Jurkat, Clone E6-1 (cell line): ENCODE results near the gene TLCD3B.

ENCODE experiments used
- DNase-seq: peaks from one replicate; pipeline ENCODE4 v3.0.0-alpha.2; 2011; ENCODE audit warnings: low read depth, low spot score
- H3K4me3 ChIP-seq: 2 replicates; pipeline ENCODE4 v1.5.1; 2011; ENCODE audit warnings: mild to moderate bottlenecking, low read length, control low read depth, moderate library complexity

TLCD3B gene

DNA sequence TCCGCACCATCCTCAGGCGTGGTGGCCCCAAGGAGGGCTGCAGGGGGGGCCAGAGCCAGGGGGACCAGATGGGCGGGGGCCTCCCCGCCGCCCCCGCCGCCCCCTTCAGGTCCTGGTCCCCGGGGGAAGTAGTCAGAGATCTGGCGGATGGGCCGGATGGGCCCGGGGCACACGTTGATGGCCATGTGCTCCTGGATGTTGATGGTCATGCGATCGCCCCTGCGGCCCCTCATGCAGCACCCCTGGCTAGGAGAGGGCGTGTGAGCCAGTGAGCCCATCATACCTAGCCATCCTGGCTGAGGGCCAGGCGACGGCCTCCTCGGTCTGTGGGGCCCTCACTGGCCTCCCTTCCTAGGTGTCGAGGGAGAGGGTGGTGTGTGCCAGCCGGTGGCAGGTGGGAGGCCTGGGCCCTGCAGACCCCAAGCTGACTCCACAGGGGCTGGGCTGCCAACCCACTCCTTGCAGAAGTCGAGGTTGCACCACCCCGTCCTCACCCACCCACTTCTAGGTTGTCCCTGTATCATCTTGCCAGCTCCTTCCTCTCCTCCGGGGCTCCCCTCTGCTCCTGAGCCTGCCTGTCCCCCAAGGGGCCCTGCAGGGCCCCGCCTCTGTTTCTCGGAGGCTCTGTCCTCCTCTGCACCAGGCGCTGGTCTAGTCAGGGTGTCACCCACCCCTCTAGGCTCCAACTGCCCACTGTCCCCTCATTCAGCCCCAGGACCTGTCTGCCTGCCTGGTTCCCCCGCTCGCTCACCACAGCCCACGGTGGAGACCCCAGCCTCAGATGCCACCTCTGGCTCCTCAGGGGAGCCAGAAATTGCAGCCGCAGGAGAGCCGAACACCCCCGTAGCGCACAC is 20.9 kb downstream of the TLCD3B start:
- no peak for DNase-seq
- H3K4me3 ChIP-seq = peak overlapping the region; percentile 59

DNA sequence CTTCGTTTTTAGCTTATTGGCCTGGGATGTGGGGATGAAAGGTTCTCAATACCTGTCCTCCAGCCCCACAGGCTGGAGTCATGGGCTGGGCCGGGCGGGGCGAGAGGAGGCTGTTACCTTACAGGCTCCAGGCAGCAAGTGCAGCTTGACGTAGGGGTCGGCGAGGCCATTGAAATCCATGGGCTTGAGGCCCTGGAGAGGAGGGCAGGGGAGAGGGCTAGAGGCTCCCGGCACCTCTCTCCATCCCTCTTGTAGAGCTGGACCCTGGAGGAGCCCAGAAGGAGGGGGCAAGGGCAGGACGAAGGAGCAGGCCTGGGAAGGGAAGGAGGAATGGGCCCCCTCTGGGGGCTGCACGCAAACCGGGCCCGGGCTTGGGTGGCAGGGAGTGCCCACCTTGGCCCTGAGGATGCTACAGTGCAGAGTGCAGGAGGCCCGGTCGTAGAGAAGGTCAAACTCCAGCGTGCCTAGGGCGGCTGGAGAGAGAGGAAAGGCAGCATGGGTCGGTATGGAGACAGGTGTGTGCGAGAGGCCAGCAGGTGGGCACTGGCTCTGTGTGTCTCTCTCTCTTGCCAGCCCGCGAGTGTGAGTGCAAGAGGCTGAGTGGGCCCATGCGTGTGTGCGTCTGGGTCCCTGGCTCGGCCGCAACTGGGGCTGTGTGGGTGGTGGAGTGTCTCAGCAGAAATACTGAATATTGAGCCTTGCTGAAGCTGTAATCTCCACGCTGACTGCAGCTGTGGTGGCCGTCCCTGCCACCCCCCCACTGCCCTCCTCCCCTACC is 21.8 kb downstream of the TLCD3B start:
- H3K4me3 ChIP-seq = no peak overlapping the region
- no peak for DNase-seq

DNA sequence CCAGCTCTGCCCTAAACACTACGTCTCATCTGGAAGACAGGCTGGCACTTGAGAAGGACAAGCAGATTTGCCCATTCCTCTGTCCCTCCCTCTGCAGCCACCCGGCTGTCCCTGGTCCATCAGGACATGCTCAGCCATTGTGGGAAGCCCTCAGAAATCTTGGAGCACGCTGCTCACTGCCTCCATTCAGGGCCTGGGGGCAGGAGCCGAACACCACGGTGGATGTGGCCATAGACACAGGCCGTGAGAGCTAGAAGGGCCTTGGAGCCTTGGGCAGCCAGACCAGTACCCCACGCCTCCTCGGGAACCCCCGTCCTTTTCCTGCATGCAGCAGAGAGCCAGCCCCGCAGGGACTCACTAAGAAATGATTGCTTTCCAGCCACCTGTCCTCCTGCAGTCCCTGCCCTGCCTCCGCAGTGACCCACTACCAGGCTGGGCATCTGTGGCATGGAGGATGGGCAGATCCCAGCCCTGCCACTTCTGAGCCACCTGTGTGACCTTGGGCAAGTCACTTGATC is 23.6 kb downstream of the TLCD3B start:
- no peak overlapping the region for H3K4me3 ChIP-seq
- DNase-seq = no peak

DNA sequence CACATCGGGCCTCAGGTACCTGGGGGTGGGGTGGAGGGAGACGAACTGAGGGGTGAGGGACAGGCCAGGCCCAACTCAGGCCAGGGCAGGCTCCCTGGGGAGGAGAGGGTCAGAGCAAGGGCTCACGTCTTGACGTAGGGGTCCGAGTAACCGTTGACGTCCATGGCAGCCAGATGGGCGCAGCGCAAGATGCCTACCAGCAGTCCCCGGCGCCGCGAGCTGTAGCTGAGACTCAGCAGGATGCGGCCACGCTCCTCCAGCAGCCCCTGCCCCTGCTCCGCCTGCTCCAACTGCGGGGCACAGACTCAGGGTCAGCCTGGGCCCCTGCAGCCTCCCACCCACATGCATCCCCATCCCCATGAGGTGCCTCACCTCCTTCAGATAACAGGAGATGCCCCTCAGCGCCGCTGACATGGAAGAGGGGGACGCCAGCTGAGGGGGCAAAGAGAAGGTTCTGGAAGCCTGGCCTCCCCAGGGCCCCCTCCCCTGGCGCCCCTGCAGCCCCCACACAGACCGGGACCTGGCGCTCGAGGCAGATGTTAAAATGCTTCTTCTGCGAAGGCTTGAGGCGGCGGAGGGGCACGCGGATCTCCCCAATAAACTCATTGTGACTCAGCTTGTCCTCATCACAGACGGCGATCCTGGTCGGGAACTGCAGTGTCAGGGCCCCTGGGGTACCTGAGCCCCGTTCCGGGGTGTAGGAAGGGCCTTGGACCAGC is 24.3 kb downstream of the TLCD3B start:
- H3K4me3 ChIP-seq = no peak overlapping the region
- no peak for DNase-seq

DNA sequence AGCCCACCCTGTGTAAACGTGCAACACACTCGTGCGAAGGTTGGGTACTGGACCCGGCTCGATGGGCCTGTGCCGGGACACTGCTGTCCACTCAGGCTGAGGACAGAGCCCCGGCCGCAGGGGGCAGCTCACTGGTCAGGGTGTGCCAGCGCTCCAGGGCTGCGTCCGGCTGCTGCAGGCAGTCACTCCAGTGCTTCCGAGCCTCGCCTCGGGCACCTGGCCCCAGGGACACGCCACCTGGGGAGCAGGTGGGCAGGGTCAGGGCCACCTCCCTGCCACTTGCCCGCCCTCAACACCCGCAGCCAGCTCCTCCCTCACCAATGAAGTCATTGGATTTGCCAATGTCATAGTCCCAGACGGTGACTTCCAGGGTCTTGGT is 25.0 kb downstream of the TLCD3B start:
- no peak for DNase-seq
- H3K4me3 ChIP-seq = no peak overlapping the region

DNA sequence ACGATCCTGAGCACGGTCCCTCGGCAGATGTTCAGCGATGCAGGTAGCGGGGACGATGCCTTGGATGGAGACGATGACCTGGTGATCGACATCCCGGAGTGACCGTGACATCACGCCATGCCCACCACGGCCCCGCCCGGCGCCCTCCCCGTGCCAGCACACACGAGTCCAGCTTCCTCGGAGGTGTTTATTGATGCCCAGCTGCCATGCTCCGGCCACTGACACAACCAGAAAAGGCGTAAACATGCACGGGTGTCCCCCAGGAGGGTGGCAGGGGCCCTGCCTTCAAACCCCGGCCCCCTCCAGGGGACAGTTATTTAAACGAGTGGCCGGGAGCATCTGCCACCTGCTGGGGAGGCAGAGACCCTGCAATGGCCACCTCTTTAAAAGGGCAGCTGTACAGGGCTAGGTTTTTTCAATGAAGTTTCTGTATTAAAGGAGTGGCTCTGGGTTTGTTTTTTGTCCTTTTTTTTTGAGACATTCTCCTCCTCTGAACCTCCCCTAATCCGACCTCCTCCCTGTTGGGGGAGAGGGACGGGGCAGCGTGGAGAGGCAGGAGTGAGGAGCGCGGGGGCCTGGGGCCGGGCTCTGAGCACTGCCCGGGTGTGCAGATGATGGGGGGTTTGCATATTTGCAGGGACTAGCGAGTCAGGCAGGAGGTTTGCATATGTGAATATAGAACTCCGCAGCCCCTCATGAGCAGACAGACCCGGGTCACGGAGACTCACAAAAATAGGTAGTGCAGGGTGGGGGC is 25.6 kb downstream of the TLCD3B start:
- no peak overlapping the region for H3K4me3 ChIP-seq
- peak; percentile 35 for DNase-seq

DNA sequence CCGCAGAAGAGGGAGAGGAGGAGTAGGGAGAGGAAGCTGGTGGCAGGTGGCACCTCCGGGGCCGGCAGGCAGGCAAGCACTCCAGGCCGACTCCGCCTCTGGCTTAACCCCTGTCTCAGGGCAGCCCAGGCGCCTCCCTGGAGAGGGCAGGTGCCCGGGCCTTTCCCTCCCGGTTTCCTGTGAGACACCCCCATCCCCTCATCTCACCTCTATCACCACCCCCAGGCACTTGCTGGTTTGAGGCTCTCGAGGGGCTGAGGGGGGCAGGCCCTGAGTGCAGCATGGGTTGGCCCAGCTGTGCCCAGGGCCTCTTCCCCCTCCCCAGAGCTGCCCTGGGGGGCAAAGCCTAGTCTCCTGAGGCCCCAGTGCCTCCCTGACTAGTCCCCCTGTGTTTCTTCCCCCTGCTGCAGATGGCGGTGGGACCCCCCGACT is 26.2 kb downstream of the TLCD3B start:
- H3K4me3 ChIP-seq = no peak overlapping the region
- DNase-seq = peak; percentile 42

DNA sequence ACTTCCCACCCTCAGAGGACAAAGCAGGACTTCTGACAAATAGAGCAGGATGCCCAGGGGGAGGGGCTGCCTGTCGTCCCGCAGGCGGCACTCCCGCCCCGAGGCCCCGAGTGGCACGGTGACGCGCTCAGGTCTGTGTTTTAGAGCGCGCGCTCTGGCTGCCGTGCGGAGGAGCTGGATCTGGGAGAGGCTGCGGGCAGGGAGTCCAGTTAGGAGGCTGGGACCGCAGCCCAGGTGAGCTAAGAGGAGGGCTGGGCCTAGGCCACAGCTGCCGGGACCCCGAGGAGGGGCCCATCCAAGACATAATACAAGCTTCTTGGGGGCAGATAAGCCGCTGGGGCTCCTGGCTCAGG is 26.7 kb downstream of the TLCD3B start:
- no peak overlapping the region for H3K4me3 ChIP-seq
- no peak for DNase-seq

DNA sequence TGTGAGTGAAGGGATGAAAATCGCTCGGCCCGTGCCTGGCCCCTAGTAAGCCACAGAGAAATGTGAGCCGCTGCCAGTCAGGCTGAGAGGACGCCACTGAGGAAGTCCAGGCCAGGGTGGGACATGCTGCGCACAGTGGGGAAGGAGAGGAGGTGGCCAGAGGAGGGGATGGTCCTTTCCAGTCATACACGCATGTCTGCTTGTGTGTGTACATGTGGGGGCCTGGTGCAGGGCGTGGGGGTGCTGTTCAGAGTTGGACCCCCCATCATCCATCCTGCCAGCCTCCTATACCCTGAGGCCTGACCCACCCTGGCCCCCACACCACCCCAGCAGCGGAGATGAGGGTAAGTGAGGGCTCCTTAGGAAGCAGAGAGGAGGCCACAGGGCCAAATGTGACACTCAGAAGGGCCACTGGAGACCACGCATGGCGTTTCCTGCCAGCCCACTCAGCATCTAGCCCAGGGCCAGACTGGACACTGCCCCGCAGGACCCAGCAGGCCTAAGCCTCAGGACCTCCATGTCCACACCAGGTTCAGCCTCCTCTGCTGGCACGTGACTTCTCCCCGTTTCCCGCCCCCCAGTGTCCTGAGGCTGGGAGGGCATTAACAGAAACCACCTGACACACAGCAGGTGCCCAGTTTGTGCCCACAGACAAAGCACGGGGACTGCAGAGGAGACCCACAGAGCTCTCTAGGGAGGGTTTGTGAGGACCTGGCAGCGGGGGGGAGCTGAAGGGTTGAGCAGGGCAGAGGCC is 27.2 kb downstream of the TLCD3B start:
- H3K4me3 ChIP-seq = no peak overlapping the region
- no peak for DNase-seq

DNA sequence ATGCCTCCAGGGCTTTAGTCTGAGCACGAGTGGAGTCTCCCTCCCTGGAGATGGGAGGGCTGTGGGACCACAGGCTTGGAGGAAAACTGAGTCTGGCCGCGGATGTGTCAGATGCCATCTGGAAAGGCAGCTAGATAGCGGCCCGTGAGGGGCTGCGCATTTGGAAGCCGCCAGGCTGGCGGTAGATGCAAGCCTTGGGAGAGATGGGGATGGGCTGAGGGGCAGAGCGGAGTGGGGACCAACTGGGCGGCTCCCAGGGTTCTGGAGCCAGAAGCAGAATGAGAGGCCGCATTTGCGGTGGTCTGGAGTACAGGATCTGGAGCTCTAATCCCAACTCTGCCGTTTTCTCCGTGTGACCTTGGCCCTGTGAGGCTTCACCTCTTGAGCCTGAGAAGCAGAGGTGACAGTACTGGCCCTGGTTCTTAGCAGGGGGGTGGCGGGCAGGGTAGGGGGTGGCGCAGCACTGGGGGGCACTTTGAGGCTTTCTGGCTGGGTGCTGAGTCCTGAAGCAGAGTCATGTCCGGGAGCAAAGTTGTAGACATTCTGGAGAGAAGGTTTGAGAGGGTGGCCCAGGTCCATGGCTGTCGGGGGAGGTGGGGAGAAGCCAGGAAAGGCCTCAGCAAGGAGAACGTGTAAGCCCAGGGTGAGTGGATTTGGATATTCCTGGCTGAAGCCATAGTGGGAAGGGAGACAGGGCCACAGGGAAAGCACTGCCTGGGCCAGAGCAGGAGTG is 28.3 kb downstream of the TLCD3B start:
- no peak for DNase-seq
- H3K4me3 ChIP-seq = no peak overlapping the region

DNA sequence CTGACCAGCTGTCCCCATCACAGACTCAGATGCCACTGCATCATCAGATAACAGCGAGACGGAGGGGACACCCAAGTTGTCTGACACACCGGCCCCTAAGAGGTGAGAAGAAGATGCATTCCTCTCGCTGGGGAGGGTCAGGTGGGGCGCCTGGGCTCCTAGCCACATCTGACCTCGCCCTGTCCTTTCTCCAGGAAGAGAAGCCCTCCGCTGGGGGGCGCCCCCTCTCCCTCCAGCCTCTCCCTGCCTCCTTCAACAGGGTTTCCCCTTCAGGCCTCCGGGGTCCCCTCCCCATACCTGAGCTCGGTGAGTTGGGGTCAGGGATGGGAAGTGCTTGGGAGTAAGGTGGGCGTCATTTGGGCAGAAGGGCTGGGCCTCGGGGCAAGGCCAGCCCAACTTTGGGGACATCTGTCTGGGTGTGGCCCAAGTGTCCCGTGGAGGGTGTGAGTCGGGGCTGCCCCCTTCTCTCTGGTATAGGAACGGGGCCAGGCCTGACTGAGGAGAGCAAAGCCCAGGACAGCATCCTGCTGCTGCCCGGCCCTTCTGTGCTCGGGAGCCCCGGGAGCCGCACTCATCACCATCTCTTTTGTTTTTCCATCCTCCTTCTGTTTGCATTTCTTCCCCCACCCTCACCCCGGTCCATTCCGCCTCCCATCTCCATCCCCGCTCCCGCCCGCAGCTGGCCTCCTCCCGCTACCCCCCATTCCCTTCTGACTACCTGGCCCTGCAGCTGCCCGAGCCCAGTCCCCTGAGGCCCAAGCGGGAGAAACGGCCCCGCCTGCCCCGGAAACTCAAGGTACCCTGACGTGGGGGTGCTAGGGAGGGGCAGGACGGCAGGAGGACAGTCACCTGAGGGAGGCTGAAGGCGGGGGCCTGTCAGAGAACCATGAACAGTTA is 30.1 kb downstream of the TLCD3B start:
- no peak for DNase-seq
- H3K4me3 ChIP-seq = no peak overlapping the region

DNA sequence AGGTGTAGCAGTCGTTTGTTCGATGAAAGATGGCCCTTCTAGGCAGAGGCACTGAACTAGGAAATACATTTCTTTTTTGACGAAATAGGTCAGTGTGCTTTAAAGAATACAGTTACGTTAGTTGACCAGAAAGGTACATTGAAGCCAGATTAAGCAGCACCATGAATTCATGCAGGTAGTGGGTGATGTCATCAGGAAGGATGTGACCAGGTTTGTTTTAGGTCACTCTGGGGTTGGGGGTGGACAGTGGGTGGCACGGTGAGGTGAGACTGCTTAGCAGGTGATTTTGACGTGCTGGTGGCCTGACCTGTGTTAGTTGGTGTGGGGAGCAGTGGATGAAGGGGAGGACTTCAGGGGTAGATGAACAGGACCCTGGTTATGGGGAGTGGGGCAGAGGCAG is 31.5 kb downstream of the TLCD3B start:
- DNase-seq = no peak

DNA sequence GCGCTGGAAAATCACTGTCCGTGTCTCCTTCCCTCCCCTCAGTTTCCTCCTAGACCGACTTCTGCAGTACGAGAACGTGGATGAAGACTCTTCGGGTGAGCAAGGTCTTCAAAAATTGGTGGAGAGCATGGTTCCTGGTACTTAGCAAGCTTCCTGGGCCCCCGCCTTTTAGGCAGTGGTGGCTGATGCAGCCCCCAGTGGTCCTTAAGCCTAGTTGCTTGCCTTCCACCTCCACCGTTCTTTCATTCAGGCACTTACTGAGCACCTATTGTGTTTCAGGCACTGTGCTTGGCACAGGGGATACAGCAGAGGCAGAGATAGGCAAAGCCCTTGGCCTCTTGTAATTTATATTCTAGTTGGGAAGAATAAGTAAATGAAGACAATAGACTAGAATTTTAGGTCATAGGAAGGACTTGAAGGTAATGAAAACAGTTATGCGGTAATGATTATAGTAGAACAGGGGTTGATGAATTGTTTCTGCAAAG is 34.3 kb downstream of the TLCD3B start:
- peak overlapping the region; percentile 96 for H3K4me3 ChIP-seq
- DNase-seq = no peak

More for the DNA sequence above, 31.5 kb downstream of the TLCD3B start:
- no peak overlapping the region for H3K4me3 ChIP-seq

DNA sequence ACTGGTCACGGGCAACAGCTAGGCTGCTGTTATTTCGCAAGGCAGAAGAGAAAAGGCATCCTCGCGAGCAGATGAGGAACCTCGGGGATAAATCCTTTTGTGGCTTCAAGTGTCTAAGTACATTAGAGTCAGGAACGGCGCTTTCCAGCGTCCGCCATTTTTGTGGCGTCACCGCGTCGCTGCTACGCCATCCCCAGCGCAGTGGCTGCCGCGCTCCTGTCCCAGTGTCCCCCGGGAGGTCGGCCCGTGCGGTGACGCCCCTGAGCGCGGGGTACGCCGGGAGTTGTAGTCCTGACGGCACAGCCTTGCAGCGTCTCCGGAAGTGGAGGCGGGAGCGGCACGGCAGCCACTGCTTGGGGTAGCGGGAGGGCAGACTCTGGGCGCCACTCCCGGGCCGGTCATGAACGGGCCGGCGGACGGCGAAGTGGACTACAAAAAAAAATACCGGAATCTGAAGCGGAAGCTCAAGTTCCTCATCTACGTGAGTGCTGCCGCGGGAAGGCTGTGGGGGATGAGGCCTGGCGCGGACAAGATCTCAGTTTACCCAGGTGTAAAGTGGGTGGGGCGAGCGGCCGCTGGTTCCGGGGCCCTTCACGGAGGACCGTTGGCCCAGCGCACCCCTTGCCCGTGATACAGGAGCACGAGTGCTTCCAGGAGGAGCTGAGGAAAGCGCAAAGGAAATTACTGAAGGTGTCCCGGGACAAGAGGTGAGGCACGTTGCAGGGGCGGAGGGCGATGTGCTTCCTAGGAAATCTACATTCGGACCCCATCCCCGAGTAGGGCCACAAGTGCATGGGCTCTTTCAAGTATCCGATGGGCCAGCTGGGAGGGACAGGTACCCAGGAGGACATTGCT is 34.9 kb downstream of the TLCD3B start, which contains the start of gene INO80E:
Gene INO80E (plus strand): TSS at position 331 of the 855 bp plus-strand sequence. CDS start 70 bp downstream, at position 401.
- peak; percentile 95 for DNase-seq
- H3K4me3 ChIP-seq = peak within 1 kb of the TSS; percentile 96

DNA sequence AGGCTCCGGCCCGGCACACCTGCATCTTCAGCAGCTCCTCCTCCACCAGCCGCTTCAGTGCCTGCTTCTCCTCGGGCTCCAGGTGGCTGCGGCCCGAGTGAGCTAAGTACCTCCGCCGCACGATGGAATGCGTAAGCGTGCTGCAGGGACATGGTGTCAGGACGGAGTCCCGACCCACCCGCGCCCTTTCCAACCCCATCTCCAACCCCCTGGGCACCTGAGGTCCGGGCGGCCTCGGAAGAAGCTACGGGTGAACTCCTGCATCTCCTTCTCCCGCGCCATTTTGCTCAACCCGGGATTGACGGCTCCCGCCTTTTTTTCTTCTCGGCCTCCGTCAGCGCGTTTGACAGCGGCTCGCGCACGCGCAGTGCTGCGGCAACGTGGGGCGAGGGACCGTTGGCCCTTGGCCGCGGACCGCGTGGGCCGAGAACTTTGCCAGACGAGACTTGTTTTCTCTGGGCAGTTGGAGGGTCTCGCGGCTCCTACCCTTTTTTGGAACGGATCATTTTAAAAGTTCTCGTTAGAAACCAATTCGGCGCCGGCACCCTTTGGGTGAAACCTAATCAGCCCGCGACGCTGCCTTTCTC is 35.7 kb downstream of the TLCD3B start, which contains the start of gene HIRIP3:
Gene HIRIP3 (minus strand): TSS at position 294 of the 587 bp plus-strand sequence. CDS start 12 bp downstream, at position 282.
- peak; percentile 84 for DNase-seq
- peak within 1 kb of the TSS; percentile 96 for H3K4me3 ChIP-seq
